Mononuclear cell (primary cell): ENCODE data around the gene TMEM81. TPM values are rescaled to one million over a fixed set of nuclear protein-coding genes. Genes with fewer than 3 reads are reported as not detected.

Experiments
- H3K27me3 ChIP-seq: 2 replicates; pipeline ENCODE4 v1.6.0; 2011; ENCODE audit warnings: low read length, control low read depth; ENCODE audit not compliant: insufficient read depth
- H3K4me1 ChIP-seq: 2 replicates; pipeline ENCODE4 v1.5.1; 2011; ENCODE audit warnings: mild to moderate bottlenecking, low read length, control low read depth; ENCODE audit not compliant: insufficient read depth
- H3K4me3 ChIP-seq: 2 replicates; pipeline ENCODE4 v1.5.1; 2011; ENCODE audit warnings: mild to moderate bottlenecking, low read length, moderate library complexity
- H3K9me3 ChIP-seq: 2 replicates; pipeline ENCODE4 v1.5.1; 2011; ENCODE audit warnings: low read depth, mild to moderate bottlenecking, control low read depth, low read length
- total RNA-seq: library from RNA; depleted of rRNA; stranded (reverse); fragments of >200 nt; gene quantifications from one replicate; pipeline ENCODE4 v1.2.3, GENCODE V29; 2012

TMEM81 gene
- total RNA-seq, 1 donor = 0.63 TPM

DNA sequence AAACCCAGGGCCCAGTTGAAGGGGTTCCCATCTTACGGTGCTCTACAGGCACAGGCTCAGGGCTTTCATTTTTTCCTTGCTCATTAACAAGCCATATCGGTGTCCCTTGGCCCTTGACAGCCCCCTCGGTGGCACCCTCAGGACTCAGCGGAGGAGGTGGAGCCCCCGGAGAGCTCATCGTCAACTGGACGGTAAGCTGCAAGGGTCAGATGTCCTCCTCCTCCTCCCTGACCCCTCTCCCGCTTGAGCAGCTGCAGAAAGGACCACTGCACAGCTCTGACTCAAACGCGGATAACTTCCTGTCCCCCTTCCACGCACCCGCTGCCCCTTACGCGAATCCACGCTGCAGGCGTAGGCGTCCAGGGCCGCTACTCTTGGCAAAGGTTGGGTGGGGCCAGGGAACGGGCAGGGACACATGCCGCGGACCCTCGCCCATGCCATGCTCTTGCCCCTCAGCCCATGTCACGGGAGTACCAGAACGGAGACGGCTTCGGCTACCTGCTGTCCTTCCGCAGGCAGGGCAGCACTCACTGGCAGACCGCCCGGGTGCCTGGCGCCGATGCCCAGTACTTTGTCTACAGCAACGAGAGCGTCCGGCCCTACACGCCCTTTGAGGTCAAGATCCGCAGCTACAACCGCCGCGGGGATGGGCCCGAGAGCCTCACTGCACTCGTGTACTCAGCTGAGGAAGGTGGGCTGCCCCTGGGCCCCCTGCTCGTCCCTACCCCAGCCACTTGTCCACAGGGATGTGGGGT is 14.7 kb downstream of the TMEM81 start:
- no peak overlapping the region for H3K4me3 ChIP-seq
- no peaks in the 10 kb centered on the region for H3K4me1 ChIP-seq
- no peaks in the 10 kb centered on the region for H3K9me3 ChIP-seq
- H3K27me3 ChIP-seq = no peaks in the 10 kb centered on the region

- Histone ChIP-seq H3K27me3 (no peaks in the 10 kb centered on the region), H3K4me1 (no peaks in the 10 kb centered on the region), H3K9me3 (no peaks in the 10 kb centered on the region), H3K4me3 (no peak overlapping the region)
These were observed 15.7 kb downstream of the TMEM81 start for GRCh38 chr1:205068457-205069040.

- no peaks in the 10 kb centered on the region for H3K9me3 ChIP-seq
- no peaks in the 10 kb centered on the region for H3K27me3 ChIP-seq
- H3K4me3 ChIP-seq = no peak overlapping the region
- H3K4me1 ChIP-seq = no peaks in the 10 kb centered on the region
These were observed 16.3 kb downstream of the TMEM81 start for GRCh38 chr1:205068001-205068400.

DNA sequence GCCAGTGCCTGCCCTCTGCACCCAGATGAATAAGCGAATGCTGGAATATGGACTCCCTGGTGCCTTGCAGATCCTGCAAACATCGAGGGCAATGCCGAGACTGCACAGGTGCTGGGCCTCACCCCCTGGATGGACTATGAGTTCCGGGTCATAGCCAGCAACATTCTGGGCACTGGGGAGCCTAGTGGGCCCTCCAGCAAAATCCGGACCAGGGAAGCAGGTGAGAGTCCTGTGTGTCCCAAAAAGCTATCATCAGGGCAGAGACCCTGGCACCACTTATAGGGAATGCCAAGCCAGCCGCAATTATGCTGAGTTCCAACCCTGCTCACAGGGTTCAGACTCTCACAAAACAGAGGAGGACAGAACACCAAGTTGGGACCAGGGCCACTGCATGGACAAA is 17.2 kb downstream of the TMEM81 start:
- H3K4me3 ChIP-seq = no peak overlapping the region

GRCh38 chr1:205066141-205066818 is 18.0 kb downstream of the TMEM81 start:
- Histone ChIP-seq H3K4me3 (no peak overlapping the region), H3K4me1 (no peaks in the 10 kb centered on the region), H3K27me3 (no peaks in the 10 kb centered on the region), H3K9me3 (no peaks in the 10 kb centered on the region)

More for the DNA sequence above, 17.2 kb downstream of the TMEM81 start:
- no peaks in the 10 kb centered on the region for H3K4me1 ChIP-seq
- H3K9me3 ChIP-seq = no peaks in the 10 kb centered on the region
- no peaks in the 10 kb centered on the region for H3K27me3 ChIP-seq

DNA sequence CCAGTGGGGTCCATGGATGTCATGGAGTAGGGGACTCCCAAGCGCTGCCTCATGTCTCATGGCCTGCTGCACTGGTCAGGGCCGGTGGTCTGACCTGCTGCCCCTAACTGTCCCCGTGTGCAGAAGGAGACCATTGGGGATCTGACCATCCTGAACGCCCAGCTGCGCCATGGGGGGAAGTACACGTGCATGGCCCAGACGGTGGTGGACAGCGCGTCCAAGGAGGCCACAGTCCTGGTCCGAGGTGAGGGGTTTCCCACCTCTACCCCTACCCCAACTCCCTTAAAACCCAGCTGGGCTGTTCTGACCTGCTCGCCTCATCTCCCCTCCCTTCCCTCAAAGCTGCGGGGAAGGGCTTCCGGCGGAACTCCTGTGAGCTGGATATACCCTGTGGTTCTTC is 18.6 kb downstream of the TMEM81 start:
- H3K4me3 ChIP-seq = no peak overlapping the region
- no peaks in the 10 kb centered on the region for H3K27me3 ChIP-seq
- no peaks in the 10 kb centered on the region for H3K4me1 ChIP-seq
- no peaks in the 10 kb centered on the region for H3K9me3 ChIP-seq

DNA sequence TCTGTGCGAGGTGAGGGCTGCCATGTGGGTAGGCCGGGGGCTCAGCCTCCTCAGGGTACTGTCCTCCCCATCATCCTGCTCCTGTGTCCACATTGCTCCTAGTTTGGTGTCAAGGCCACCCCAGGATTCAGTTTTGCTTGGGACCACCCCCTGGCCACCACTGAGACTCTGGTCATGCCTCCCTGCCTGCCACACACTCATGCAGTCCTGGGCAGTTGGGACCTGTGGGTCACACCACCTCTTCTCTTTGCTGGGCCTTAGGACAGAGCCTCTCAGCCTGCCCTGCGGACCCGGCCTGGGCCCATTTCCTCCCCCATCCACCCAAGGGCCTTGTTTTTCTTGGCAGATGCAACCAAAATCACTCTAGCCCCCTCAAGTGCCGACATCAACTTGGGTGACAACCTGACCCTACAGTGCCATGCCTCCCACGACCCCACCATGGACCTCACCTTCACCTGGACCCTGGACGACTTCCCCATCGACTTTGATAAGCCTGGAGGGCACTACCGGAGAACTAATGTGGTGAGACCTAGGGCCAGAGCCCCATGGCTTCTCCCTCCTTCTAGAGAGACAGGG is 19.4 kb downstream of the TMEM81 start:
- Histone ChIP-seq H3K4me3 (no peak overlapping the region), H3K4me1 (no peaks in the 10 kb centered on the region), H3K27me3 (no peaks in the 10 kb centered on the region), H3K9me3 (no peaks in the 10 kb centered on the region)

DNA sequence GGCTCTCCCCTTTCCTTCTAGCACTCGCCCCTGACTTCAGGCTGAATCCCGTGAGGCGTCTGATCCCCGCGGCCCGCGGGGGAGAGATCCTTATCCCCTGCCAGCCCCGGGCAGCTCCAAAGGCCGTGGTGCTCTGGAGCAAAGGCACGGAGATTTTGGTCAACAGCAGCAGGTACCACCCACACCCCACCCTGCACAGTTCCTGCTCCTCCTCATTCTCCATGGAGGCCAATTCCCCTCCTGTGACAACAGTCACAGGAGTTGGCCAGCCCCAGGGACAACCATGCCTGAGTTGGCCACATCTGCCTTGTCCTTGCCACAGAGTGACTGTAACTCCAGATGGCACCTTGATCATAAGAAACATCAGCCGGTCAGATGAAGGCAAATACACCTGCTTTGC is 20.0 kb downstream of the TMEM81 start:
- H3K4me3 ChIP-seq = no peak overlapping the region
- H3K4me1 ChIP-seq = no peaks in the 10 kb centered on the region

GRCh38 chr1:205062895-205063294 is 21.4 kb downstream of the TMEM81 start:
- no peaks in the 10 kb centered on the region for H3K27me3 ChIP-seq
- no peaks in the 10 kb centered on the region for H3K4me1 ChIP-seq
- H3K9me3 ChIP-seq = no peaks in the 10 kb centered on the region
- H3K4me3 ChIP-seq = no peak overlapping the region

More for the DNA sequence above, 20.0 kb downstream of the TMEM81 start:
- H3K9me3 ChIP-seq = no peaks in the 10 kb centered on the region
- no peaks in the 10 kb centered on the region for H3K27me3 ChIP-seq

GRCh38 chr1:205062319-205062718 is 21.9 kb downstream of the TMEM81 start:
- no peaks in the 10 kb centered on the region for H3K9me3 ChIP-seq
- no peaks in the 10 kb centered on the region for H3K27me3 ChIP-seq
- H3K4me3 ChIP-seq = no peak overlapping the region
- H3K4me1 ChIP-seq = no peaks in the 10 kb centered on the region

GRCh38 chr1:205061665-205062069 is 22.6 kb downstream of the TMEM81 start:
- Histone ChIP-seq H3K9me3 (no peaks in the 10 kb centered on the region), H3K4me1 (no peaks in the 10 kb centered on the region), H3K4me3 (no peak overlapping the region), H3K27me3 (no peaks in the 10 kb centered on the region)

DNA sequence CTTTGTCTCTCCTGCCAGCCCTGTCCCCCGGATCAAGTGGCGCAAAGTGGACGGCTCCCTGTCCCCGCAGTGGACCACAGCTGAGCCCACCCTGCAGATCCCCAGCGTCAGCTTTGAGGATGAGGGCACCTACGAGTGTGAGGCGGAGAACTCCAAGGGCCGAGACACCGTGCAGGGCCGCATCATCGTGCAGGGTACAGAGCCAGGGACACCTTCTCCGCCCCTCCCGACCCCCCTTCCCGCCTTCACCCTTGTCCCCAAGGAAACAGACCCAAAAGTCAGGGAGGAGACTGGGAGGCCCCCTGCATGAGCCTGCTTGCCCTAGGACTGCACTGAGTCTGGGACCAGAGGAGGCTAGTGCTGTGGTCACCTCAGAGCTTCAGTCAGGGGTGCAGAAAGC is 23.0 kb downstream of the TMEM81 start:
- Histone ChIP-seq H3K27me3 (no peaks in the 10 kb centered on the region), H3K4me3 (no peak overlapping the region), H3K4me1 (no peaks in the 10 kb centered on the region), H3K9me3 (no peaks in the 10 kb centered on the region)

- no peaks in the 10 kb centered on the region for H3K4me1 ChIP-seq
- H3K9me3 ChIP-seq = no peaks in the 10 kb centered on the region
- H3K4me3 ChIP-seq = no peak overlapping the region
- no peaks in the 10 kb centered on the region for H3K27me3 ChIP-seq
These were observed 23.5 kb downstream of the TMEM81 start for GRCh38 chr1:205060746-205061145.

- Histone ChIP-seq H3K4me3 (no peak overlapping the region), H3K27me3 (no peaks in the 10 kb centered on the region), H3K4me1 (no peaks in the 10 kb centered on the region)
These were observed 24.6 kb downstream of the TMEM81 start for GRCh38 chr1:205059660-205060059.

GRCh38 chr1:205058853-205059252 is 25.4 kb downstream of the TMEM81 start:
- H3K4me1 ChIP-seq = no peaks in the 10 kb centered on the region
- no peaks in the 10 kb centered on the region for H3K27me3 ChIP-seq
- no peak overlapping the region for H3K4me3 ChIP-seq
- H3K9me3 ChIP-seq = no peaks in the 10 kb centered on the region

More at GRCh38 chr1:205059660-205060059, 24.6 kb downstream of the TMEM81 start:
- no peaks in the 10 kb centered on the region for H3K9me3 ChIP-seq
